Peyer's patch (tissue), 4 donors: ENCODE data around the gene ATF6.

Source experiments
- POLR2A ChIP-seq, 2 donors: fragments of 450-650 bp; IDR thresholded peaks; one replicate each; pipeline ENCODE4 v1.5.1; 2017; ENCODE audit warnings: antibody characterized with exemption in 2 of 2, mild to moderate bottlenecking in 2 of 2, moderate library complexity in 2 of 2
- TF ChIP-seq, protein P1 (sequence below), 6 experiments: fragments of 450-650 bp in 4 of 6; fragments of 200-600 bp in 2 of 6; sonication (generic) in 1 of 6; IDR thresholded peaks; one replicate each; pipeline ENCODE4 v1.5.1; 2017 to 2019; ENCODE audit warnings: antibody characterized with exemption in 6 of 6, mild to moderate bottlenecking in 3 of 6, moderate library complexity in 1 of 6

DNA sequence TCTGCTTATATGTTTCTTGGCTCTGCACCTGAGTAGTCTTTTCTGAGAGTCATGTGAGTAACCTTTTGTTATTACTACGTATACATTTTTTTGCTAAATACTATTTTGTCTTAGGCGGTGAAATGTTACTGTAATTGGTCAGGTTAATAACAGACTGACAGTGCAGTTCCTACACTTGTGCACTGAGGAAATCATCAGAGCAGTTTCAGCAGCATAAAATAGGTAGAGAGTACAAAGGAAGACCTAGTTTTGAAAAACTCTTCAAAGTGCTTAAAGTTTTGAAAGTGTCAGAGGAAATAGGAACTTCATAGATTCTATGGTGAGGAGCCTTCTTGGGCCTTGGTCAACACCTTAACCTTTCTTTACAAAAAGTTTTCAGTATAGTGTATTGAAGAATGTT lies 11.1 kb downstream of the ATF6 start:
- TF ChIP-seq, protein P1, sequence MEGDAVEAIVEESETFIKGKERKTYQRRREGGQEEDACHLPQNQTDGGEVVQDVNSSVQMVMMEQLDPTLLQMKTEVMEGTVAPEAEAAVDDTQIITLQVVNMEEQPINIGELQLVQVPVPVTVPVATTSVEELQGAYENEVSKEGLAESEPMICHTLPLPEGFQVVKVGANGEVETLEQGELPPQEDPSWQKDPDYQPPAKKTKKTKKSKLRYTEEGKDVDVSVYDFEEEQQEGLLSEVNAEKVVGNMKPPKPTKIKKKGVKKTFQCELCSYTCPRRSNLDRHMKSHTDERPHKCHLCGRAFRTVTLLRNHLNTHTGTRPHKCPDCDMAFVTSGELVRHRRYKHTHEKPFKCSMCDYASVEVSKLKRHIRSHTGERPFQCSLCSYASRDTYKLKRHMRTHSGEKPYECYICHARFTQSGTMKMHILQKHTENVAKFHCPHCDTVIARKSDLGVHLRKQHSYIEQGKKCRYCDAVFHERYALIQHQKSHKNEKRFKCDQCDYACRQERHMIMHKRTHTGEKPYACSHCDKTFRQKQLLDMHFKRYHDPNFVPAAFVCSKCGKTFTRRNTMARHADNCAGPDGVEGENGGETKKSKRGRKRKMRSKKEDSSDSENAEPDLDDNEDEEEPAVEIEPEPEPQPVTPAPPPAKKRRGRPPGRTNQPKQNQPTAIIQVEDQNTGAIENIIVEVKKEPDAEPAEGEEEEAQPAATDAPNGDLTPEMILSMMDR (IDR thresholded peaks at IDR 0.05), result no peak
- TF ChIP-seq POLR2A (IDR thresholded peaks at IDR 0.05), result no peak
